HG03432 (cell line): ENCODE measurements around the gene MICOS13.

Experiments used
- ATAC-seq: cut with Tn5 transposase; IDR thresholded peaks from one replicate; pipeline ENCODE4 v1.9.1; 2021; ENCODE audit warnings: mild to moderate bottlenecking, moderate library complexity; ENCODE audit not compliant: unreplicated experiment

Gene MICOS13

GRCh38 chr19:5631567-5632240, 48.6 kb downstream of the MICOS13 start:
- no peak for ATAC-seq

- ATAC-seq: no peak
Measured at GRCh38 chr19:5628919-5629481, 51.3 kb downstream of the MICOS13 start.

GRCh38 chr19:5628461-5628860, 51.9 kb downstream of the MICOS13 start:
- ATAC-seq: no peak
